IPS DF 6.9 (cell line): ENCODE data around the gene SIM2.

Experiments used
- DNase-seq: peaks from one replicate; pipeline ENCODE4 v3.0.0-alpha.2; 2013; ENCODE audit warnings: low read depth, low spot score
- H3K27ac ChIP-seq: one replicate; pipeline ENCODE4 v1.5.1; 2013; ENCODE audit warnings: low read length, control low read depth
- H3K27me3 ChIP-seq: 2 replicates; pipeline ENCODE4 v1.6.1; 2013; ENCODE audit warnings: mild to moderate bottlenecking, low read length; ENCODE audit not compliant: control insufficient read depth, insufficient read depth
- H3K36me3 ChIP-seq: 2 replicates; pipeline ENCODE4 v1.6.1; 2013; ENCODE audit warnings: low read length; ENCODE audit not compliant: control insufficient read depth, insufficient read depth
- H3K4me1 ChIP-seq: 2 replicates; pipeline ENCODE4 v1.6.1; 2013; ENCODE audit warnings: low read length; ENCODE audit not compliant: control insufficient read depth, insufficient read depth
- H3K4me3 ChIP-seq: 2 replicates; pipeline ENCODE4 v1.5.1; 2013; ENCODE audit warnings: mild to moderate bottlenecking, low read length
- H3K9me3 ChIP-seq: 2 replicates; pipeline ENCODE4 v1.6.1; 2013; ENCODE audit warnings: low read length, inconsistent platforms; ENCODE audit not compliant: control insufficient read depth, insufficient read depth
- WGBS: extraction: QIAGEN DNeasy Blood & Tissue Kit; methylation state at CpG from one replicate; pipeline ENCODE4 v1.1.7; 2013; ENCODE audit warnings: mixed read lengths, missing lambda C conversion rate; ENCODE audit not compliant: insufficient read length, insufficient coverage; 5-methylcytosine and 5-hydroxymethylcytosine counted together

The SIM2 gene

DNA sequence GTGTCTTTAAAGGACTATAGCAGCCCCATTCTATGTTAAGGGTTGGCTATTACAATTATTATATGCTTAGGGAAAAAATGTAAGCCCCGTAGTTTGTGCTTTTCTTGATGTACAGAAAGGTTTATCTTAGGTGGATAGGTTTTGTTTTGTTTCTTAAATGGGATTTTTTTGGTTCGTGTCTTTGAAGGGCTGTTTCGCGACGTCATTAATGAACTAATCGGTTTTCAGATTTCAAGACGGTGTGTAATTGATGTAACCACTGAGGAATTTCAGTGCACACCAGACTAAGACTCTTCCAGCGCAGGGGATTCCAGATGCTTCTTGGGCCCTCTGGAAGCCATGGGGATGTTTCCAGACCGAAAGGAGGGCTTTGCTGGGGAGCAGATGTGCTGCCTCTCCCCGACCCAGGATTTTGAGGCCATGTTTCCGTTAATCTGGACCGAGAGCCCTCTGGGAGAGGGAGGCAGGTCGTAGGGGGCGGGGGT lies 4.8 kb upstream of the SIM2 start:
- Histone ChIP-seq H3K4me3 (no peak overlapping the region), H3K9me3 (no peaks in the 10 kb centered on the region), H3K27me3 (peaks cover 95% of the 10 kb centered on the region), H3K36me3 (no peaks in the 10 kb centered on the region), H3K4me1 (peaks cover 7% of the 10 kb centered on the region), H3K27ac (no peak overlapping the region)
- no CpG with 5 or more reads among the region's 14 CpGs for WGBS
- no peak for DNase-seq

GRCh38 chr21:36694593-36695282 lies 4.2 kb upstream of the SIM2 start:
- H3K4me3 ChIP-seq: no peak overlapping the region
- H3K27me3 ChIP-seq: peaks cover 97% of the 10 kb centered on the region
- no peak overlapping the region for H3K27ac ChIP-seq
- H3K36me3 ChIP-seq: no peaks in the 10 kb centered on the region
- no peaks in the 10 kb centered on the region for H3K9me3 ChIP-seq
- H3K4me1 ChIP-seq: peaks cover 7% of the 10 kb centered on the region
- DNase-seq: no peak
- WGBS: no CpG with 5 or more reads among the region's 19 CpGs

GRCh38 chr21:36695283-36695634 lies 3.7 kb upstream of the SIM2 start:
- WGBS: no CpG with 5 or more reads among the region's 5 CpGs
- H3K27me3 ChIP-seq: peaks cover 97% of the 10 kb centered on the region

GRCh38 chr21:36695671-36696389 lies 3.1 kb upstream of the SIM2 start:
- peaks cover 7% of the 10 kb centered on the region for H3K4me1 ChIP-seq
- no peak overlapping the region for H3K4me3 ChIP-seq

More at GRCh38 chr21:36695283-36695634, 3.7 kb upstream of the SIM2 start:
- no peak for DNase-seq
- Histone ChIP-seq H3K4me1 (peaks cover 7% of the 10 kb centered on the region), H3K4me3 (no peak overlapping the region), H3K36me3 (no peaks in the 10 kb centered on the region), H3K27ac (no peak overlapping the region), H3K9me3 (no peaks in the 10 kb centered on the region)

DNA sequence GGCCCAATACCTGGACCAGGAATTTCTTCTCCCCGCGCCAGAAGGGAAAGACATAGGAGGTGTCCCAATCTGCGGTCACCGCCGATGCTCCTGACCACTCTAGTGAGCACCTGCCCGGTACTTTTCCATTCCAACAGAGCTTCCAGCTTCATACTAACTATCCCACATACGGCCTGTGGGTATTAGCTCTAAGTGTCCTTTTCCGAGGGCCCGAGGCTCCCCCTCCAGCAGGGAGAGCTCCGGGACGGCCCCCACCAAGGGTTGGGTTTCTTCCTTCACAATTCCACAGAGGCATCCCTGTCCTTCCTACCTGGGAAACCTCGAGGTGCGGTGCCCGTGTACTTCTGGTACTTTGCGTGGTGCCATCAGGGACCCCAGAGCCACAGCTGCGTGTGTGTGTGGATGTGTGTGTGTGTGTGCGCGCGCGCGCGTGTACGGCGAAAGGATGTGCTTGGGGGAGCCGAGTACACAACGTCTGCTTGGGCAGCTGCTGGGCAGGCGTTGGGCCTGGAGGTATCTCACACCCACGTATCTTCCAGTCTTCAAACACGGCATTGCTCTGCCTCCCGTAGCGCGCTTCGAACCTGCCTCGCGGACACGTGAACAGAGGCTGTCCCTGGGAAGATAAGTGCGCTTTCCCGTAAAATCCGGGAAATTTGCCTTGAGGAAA lies 2.4 kb upstream of the SIM2 start:
- DNase-seq: no peak
- Histone ChIP-seq H3K27ac (no peak overlapping the region), H3K27me3 (peaks cover 98% of the 10 kb centered on the region), H3K9me3 (no peaks in the 10 kb centered on the region), H3K36me3 (no peaks in the 10 kb centered on the region), H3K4me1 (peaks cover 7% of the 10 kb centered on the region), H3K4me3 (no peak overlapping the region)
- no CpG with 5 or more reads among the region's 39 CpGs for WGBS

More at GRCh38 chr21:36695671-36696389, 3.1 kb upstream of the SIM2 start:
- Histone ChIP-seq H3K9me3 (no peaks in the 10 kb centered on the region), H3K36me3 (no peaks in the 10 kb centered on the region), H3K27me3 (peaks cover 98% of the 10 kb centered on the region), H3K27ac (no peak overlapping the region)
- no CpG with 5 or more reads among the region's 44 CpGs for WGBS
- no peak for DNase-seq

- peaks cover 9% of the 10 kb centered on the region for H3K4me1 ChIP-seq
- H3K27me3 ChIP-seq: peaks cover 98% of the 10 kb centered on the region
- DNase-seq: no peak
- H3K9me3 ChIP-seq: no peaks in the 10 kb centered on the region
- no CpG with 5 or more reads among the region's 58 CpGs for WGBS
- no peak overlapping the region for H3K27ac ChIP-seq
- H3K4me3 ChIP-seq: no peak overlapping the region
- no peaks in the 10 kb centered on the region for H3K36me3 ChIP-seq
Observed at GRCh38 chr21:36697060-36697850, 1.7 kb upstream of the SIM2 start.

- H3K4me1 ChIP-seq: peaks cover 9% of the 10 kb centered on the region
- peaks cover 98% of the 10 kb centered on the region for H3K27me3 ChIP-seq
- H3K27ac ChIP-seq: no peak overlapping the region
Observed at GRCh38 chr21:36697851-36698384, 997 bp upstream of the SIM2 start.

DNA sequence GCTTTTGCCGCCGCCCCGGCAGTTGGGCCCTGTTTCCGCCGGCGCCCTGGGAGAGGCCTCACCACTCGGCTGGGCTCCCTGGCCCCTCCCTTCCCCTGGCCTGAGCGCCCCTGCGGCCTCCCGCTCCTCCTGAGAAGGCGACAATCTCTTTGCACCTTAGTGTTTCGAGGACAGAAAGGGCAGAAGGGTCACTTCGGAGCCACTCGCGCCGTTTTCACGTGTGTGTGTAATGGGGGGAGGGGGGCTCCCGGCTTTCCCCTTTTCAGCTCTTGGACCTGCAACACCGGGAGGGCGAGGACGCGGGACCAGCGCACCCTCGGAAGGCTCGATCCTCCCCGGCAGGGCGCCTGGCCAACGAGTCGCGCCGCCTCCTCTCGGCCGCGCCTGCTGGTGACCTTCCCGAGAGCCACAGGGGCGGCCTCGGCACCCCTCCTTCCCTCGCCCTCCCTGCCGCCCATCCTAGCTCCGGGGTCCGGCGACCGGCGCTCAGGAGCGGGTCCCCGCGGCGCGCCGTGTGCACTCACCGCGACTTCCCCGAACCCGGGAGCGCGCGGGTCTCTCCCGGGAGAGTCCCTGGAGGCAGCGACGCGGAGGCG lies 432 bp upstream of the SIM2 start:
- Histone ChIP-seq H3K9me3 (no peaks in the 10 kb centered on the region), H3K36me3 (no peaks in the 10 kb centered on the region), H3K27me3 (peaks cover 98% of the 10 kb centered on the region), H3K27ac (no peak overlapping the region), H3K4me1 (peaks cover 8% of the 10 kb centered on the region), H3K4me3 (peak overlapping the region; percentile 18; the same call in 1 of the 2 replicates)
- WGBS: no CpG with 5 or more reads among the region's 62 CpGs
- DNase-seq: no peak

More at GRCh38 chr21:36697851-36698384, 997 bp upstream of the SIM2 start:
- WGBS: no CpG with 5 or more reads among the region's 33 CpGs
- DNase-seq: no peak
- H3K9me3 ChIP-seq: no peaks in the 10 kb centered on the region
- no peak overlapping the region for H3K4me3 ChIP-seq
- no peaks in the 10 kb centered on the region for H3K36me3 ChIP-seq

GRCh38 chr21:36699546-36700294 lies 805 bp downstream of the SIM2 start:
- Histone ChIP-seq H3K9me3 (no peaks in the 10 kb centered on the region), H3K4me1 (peaks cover 10% of the 10 kb centered on the region), H3K27ac (no peak overlapping the region), H3K36me3 (no peaks in the 10 kb centered on the region), H3K4me3 (peak overlapping the region; percentile 14; the same call in 1 of the 2 replicates), H3K27me3 (peaks cover 98% of the 10 kb centered on the region)
- no CpG with 5 or more reads among the region's 67 CpGs for WGBS
- no peak for DNase-seq
